Liver (tissue), 9 donors: ENCODE measurements around the gene MGME1. TPM values are rescaled to one million over a fixed set of nuclear protein-coding genes. Genes with fewer than 3 reads are reported as not detected.

Experiments
- DNase-seq: peaks from one replicate; pipeline ENCODE4 v3.0.0-alpha.2; 2017; ENCODE audit warnings: low spot score
- H3K27ac ChIP-seq, 2 donors: one replicate each; pipeline ENCODE4 v1.7.0; 2013; ENCODE audit warnings: inconsistent platforms in 2 of 2, low read length in 2 of 2, control low read depth in 1 of 2, low read depth in 1 of 2, mild to moderate bottlenecking in 1 of 2
- H3K27me3 ChIP-seq, 4 donors: one replicate each; pipeline versions ENCODE4 v1.6.1 to v1.7.0; 2013; ENCODE audit warnings: low read length in 3 of 4, inconsistent platforms in 1 of 4, mild to moderate bottlenecking in 1 of 4, moderate library complexity in 1 of 4; ENCODE audit not compliant: control insufficient read depth in 4 of 4, insufficient read depth in 4 of 4
- H3K36me3 ChIP-seq, 4 donors: one replicate each; pipeline versions ENCODE4 v1.6.1 to v1.7.0; 2013; ENCODE audit warnings: low read length in 3 of 4, mild to moderate bottlenecking in 3 of 4, low read depth in 1 of 4, moderate library complexity in 1 of 4; ENCODE audit not compliant: control insufficient read depth in 4 of 4, insufficient read depth in 3 of 4
- H3K4me1 ChIP-seq, 4 donors: one replicate each; pipeline versions ENCODE4 v1.6.1 to v1.7.0; 2013; ENCODE audit warnings: low read length in 3 of 4, mild to moderate bottlenecking in 3 of 4, moderate library complexity in 1 of 4; ENCODE audit not compliant: control insufficient read depth in 4 of 4, insufficient read depth in 4 of 4
- H3K4me3 ChIP-seq, 3 donors: one replicate each; pipeline versions ENCODE4 v1.6.1 to v1.7.0; 2013; ENCODE audit warnings: low read length in 3 of 3, control low read depth in 1 of 3, low read depth in 1 of 3, mild to moderate bottlenecking in 1 of 3
- H3K9ac ChIP-seq, 2 donors: one replicate each; pipeline ENCODE4 v1.7.0; 2013; ENCODE audit warnings: low read length in 2 of 2, mild to moderate bottlenecking in 2 of 2, moderate library complexity in 2 of 2, control low read depth in 1 of 2, low read depth in 1 of 2
- H3K9me3 ChIP-seq, 4 donors: one replicate each; pipeline versions ENCODE4 v1.6.1 to v1.7.0; 2013; ENCODE audit warnings: low read length in 3 of 4; ENCODE audit not compliant: control insufficient read depth in 4 of 4
- ATF3 ChIP-seq: IDR thresholded peaks from 2 replicates; pipeline ENCODE4 v1.6.1; 2016; ENCODE audit warnings: antibody characterized with exemption
- EGR1 ChIP-seq, 2 donors: IDR thresholded peaks; 2 replicates each; pipeline ENCODE4 v1.6.1; 2016 to 2018; ENCODE audit warnings: antibody characterized with exemption in 2 of 2, low read depth in 2 of 2
- FOXA1 ChIP-seq: IDR thresholded peaks from 2 replicates; pipeline ENCODE4 v1.6.1; 2016; ENCODE audit warnings: antibody characterized with exemption
- FOXA2 ChIP-seq: IDR thresholded peaks from 2 replicates; pipeline ENCODE4 v1.6.1; 2016; ENCODE audit warnings: antibody characterized with exemption
- GABPA ChIP-seq, 2 donors: IDR thresholded peaks in 1 of 2; conservative IDR thresholded peaks in 1 of 2; 2 replicates each; pipeline ENCODE4 v1.6.1; 2016; ENCODE audit warnings: antibody characterized with exemption in 2 of 2, mild to moderate bottlenecking in 1 of 2, moderate library complexity in 1 of 2
- HNF4A ChIP-seq, 2 donors: conservative IDR thresholded peaks; 2 replicates each; pipeline ENCODE4 v1.6.1; 2016; ENCODE audit warnings: antibody characterized with exemption in 2 of 2, mild to moderate bottlenecking in 2 of 2
- HNF4G ChIP-seq: IDR thresholded peaks from 2 replicates; pipeline ENCODE4 v1.6.1; 2016; ENCODE audit warnings: antibody characterized with exemption
- JUND ChIP-seq, 2 donors: IDR thresholded peaks; 2 replicates each; pipeline ENCODE4 v1.6.1; 2016; ENCODE audit warnings: antibody characterized with exemption in 2 of 2
- MAX ChIP-seq: IDR thresholded peaks from 2 replicates; pipeline ENCODE4 v1.6.1; 2016; ENCODE audit warnings: antibody characterized with exemption
- NR2F2 ChIP-seq: IDR thresholded peaks from 2 replicates; pipeline ENCODE4 v1.6.1; 2016; ENCODE audit warnings: antibody characterized with exemption
- RAD21 ChIP-seq, 2 donors: IDR thresholded peaks; 2 replicates each; pipeline ENCODE4 v1.6.1; 2016; ENCODE audit warnings: antibody characterized with exemption in 2 of 2, mild to moderate bottlenecking in 2 of 2
- RXRA ChIP-seq, 2 donors: IDR thresholded peaks; 2 replicates each; pipeline ENCODE4 v1.6.1; 2017 to 2018; ENCODE audit warnings: antibody characterized with exemption in 2 of 2, mild to moderate bottlenecking in 1 of 2
- SP1 ChIP-seq: IDR thresholded peaks from 2 replicates; pipeline ENCODE4 v1.6.1; 2018; ENCODE audit warnings: antibody characterized with exemption, mild to moderate bottlenecking
- TAF1 ChIP-seq: conservative IDR thresholded peaks from 2 replicates; pipeline ENCODE4 v1.6.1; 2016; ENCODE audit warnings: antibody characterized with exemption, mild to moderate bottlenecking
- YY1 ChIP-seq: IDR thresholded peaks from 2 replicates; pipeline ENCODE4 v1.6.1; 2016; ENCODE audit warnings: antibody characterized with exemption, mild to moderate bottlenecking
- WGBS: extraction: QIAGEN DNeasy Blood & Tissue Kit; methylation state at CpG from one replicate; pipeline ENCODE4 v1.1.7; 2013; 5-methylcytosine and 5-hydroxymethylcytosine counted together
- polyA plus RNA-seq, 2 donors: library from polyadenylated mRNA; stranded (reverse) in 1 of 2; unstranded in 1 of 2; fragments of 200-250 nt in 1 of 2; fragments of >200 nt in 1 of 2; fragmentation: Nextera tagmentation in 1 of 2; extraction: Ambion mirVana in 1 of 2; gene quantifications; one replicate each; pipeline versions ENCODE4 v1.2.1 to v1.2.3, GENCODE V29; 2013 to 2015
- total RNA-seq, 2 donors: library from RNA; depleted of rRNA; stranded (reverse); fragments of >200 nt; gene quantifications; one replicate each; pipeline ENCODE4 v1.2.3, GENCODE V29; 2014
- TF ChIP-seq, protein P1 (sequence below): fragments of 150-350 bp; IDR thresholded peaks from 2 replicates; pipeline ENCODE4 v1.5.1; 2017; ENCODE audit warnings: improper control_type of control experiment, low read depth, low read length; ENCODE audit not compliant: missing input control
- TF ChIP-seq, protein P2 (sequence below): IDR thresholded peaks from 2 replicates; pipeline ENCODE4 v1.6.1; 2016; ENCODE audit warnings: antibody characterized with exemption, mild to moderate bottlenecking
- TF ChIP-seq, protein P3 (sequence below): IDR thresholded peaks from 2 replicates; pipeline ENCODE4 v1.6.1; 2016; ENCODE audit warnings: antibody characterized with exemption
- donor health status: healthy.
- donor health status: healthy.
- donor health status: healthy.
- donor health status: healthy.
- donor health status: healthy.

Gene MGME1
- total and polyA plus RNA-seq, 4 donors = 4.2 to 26.8 (median 6.7) TPM

GRCh38 chr20:18030020-18030419, 61.2 kb downstream of the MGME1 start:
- Histone ChIP-seq H3K9me3 (no peaks in the 10 kb centered on the region), H3K9ac (no peak overlapping the region), H3K36me3 (no peaks in the 10 kb centered on the region), H3K27me3 (peaks cover 0 to 3% (median 0%) of the 10 kb centered on the region in 4 donors), H3K4me1 (no peaks in the 10 kb centered on the region), H3K27ac (no peak overlapping the region), H3K4me3 (no peak overlapping the region)
- WGBS = 83% methylated on average over 8 of the region's 8 CpGs
- no peak for DNase-seq
- no peak for TF ChIP-seq HNF4A (conservative IDR thresholded peaks at IDR 0.05)
- no peak for TF ChIP-seq HNF4G
- TF ChIP-seq MAX = no peak
- no peak for TF ChIP-seq FOXA2

DNA sequence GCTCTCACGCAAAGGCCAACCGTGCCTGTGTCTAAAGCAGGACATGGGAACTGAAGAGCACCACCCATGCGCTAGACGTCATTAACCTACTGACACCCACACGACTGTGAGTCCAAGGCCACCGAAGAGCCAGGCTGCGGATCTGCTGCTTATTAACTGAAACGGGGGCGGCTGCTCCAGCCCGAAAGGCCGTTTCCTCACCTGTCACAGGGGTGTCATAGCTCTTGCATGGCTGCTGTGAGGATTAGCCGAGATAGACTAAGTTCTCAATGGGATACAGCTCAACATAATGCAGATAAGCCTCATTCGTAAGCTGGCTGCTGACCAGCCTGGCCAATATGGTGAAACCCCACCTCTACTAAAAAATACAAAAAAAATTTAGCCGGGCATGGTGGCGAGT, 62.2 kb downstream of the MGME1 start:
- DNase-seq = no peak
- no peaks in the 10 kb centered on the region for H3K9me3 ChIP-seq
- H3K36me3 ChIP-seq = no peaks in the 10 kb centered on the region
- peaks cover 0 to 3% (median 0%) of the 10 kb centered on the region in 4 donors for H3K27me3 ChIP-seq
- no peak overlapping the region for H3K27ac ChIP-seq
- H3K4me1 ChIP-seq = no peaks in the 10 kb centered on the region
- TF ChIP-seq MAX (no peak), EGR1 (IDR thresholded peaks at IDR 0.05; ENCODE audit: low read depth in 2 of 2) (no peak), ATF3 (no peak), FOXA2 (no peak), GABPA (IDR thresholded peaks at IDR 0.05 in 1 of 2, conservative IDR thresholded peaks at IDR 0.05 in 1 of 2) (no peak), HNF4A (conservative IDR thresholded peaks at IDR 0.05) (no peak), TAF1 (no peak), FOXA1 (no peak), RAD21 (IDR thresholded peaks at IDR 0.05) (no peak), NR2F2 (no peak), HNF4G (no peak), JUND (IDR thresholded peaks at IDR 0.05) (no peak), YY1 (no peak), SP1 (no peak), RXRA (IDR thresholded peaks at IDR 0.05) (no peak)
- TF ChIP-seq, protein P1, sequence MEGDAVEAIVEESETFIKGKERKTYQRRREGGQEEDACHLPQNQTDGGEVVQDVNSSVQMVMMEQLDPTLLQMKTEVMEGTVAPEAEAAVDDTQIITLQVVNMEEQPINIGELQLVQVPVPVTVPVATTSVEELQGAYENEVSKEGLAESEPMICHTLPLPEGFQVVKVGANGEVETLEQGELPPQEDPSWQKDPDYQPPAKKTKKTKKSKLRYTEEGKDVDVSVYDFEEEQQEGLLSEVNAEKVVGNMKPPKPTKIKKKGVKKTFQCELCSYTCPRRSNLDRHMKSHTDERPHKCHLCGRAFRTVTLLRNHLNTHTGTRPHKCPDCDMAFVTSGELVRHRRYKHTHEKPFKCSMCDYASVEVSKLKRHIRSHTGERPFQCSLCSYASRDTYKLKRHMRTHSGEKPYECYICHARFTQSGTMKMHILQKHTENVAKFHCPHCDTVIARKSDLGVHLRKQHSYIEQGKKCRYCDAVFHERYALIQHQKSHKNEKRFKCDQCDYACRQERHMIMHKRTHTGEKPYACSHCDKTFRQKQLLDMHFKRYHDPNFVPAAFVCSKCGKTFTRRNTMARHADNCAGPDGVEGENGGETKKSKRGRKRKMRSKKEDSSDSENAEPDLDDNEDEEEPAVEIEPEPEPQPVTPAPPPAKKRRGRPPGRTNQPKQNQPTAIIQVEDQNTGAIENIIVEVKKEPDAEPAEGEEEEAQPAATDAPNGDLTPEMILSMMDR = no peak
- TF ChIP-seq, protein P2, sequence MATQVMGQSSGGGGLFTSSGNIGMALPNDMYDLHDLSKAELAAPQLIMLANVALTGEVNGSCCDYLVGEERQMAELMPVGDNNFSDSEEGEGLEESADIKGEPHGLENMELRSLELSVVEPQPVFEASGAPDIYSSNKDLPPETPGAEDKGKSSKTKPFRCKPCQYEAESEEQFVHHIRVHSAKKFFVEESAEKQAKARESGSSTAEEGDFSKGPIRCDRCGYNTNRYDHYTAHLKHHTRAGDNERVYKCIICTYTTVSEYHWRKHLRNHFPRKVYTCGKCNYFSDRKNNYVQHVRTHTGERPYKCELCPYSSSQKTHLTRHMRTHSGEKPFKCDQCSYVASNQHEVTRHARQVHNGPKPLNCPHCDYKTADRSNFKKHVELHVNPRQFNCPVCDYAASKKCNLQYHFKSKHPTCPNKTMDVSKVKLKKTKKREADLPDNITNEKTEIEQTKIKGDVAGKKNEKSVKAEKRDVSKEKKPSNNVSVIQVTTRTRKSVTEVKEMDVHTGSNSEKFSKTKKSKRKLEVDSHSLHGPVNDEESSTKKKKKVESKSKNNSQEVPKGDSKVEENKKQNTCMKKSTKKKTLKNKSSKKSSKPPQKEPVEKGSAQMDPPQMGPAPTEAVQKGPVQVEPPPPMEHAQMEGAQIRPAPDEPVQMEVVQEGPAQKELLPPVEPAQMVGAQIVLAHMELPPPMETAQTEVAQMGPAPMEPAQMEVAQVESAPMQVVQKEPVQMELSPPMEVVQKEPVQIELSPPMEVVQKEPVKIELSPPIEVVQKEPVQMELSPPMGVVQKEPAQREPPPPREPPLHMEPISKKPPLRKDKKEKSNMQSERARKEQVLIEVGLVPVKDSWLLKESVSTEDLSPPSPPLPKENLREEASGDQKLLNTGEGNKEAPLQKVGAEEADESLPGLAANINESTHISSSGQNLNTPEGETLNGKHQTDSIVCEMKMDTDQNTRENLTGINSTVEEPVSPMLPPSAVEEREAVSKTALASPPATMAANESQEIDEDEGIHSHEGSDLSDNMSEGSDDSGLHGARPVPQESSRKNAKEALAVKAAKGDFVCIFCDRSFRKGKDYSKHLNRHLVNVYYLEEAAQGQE = no peak
- TF ChIP-seq, protein P3, sequence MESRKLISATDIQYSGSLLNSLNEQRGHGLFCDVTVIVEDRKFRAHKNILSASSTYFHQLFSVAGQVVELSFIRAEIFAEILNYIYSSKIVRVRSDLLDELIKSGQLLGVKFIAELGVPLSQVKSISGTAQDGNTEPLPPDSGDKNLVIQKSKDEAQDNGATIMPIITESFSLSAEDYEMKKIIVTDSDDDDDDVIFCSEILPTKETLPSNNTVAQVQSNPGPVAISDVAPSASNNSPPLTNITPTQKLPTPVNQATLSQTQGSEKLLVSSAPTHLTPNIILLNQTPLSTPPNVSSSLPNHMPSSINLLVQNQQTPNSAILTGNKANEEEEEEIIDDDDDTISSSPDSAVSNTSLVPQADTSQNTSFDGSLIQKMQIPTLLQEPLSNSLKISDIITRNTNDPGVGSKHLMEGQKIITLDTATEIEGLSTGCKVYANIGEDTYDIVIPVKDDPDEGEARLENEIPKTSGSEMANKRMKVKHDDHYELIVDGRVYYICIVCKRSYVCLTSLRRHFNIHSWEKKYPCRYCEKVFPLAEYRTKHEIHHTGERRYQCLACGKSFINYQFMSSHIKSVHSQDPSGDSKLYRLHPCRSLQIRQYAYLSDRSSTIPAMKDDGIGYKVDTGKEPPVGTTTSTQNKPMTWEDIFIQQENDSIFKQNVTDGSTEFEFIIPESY = no peak
- no peak overlapping the region for H3K9ac ChIP-seq
- H3K4me3 ChIP-seq = no peak overlapping the region
- WGBS = 85% methylated on average over 15 of the region's 15 CpGs
